ENCODE data around the gene ARSB.
"Not testable (repeated sequence)": the region's sequence is repeated elsewhere in the genome, so short reads cannot be mapped to it uniquely, and the experiment has no call there.

Gene ARSB

GRCh38 chr5:78771260-78772205, 213.6 kb downstream of the ARSB start:
- DNase-seq = no peak

- no peak for DNase-seq
These were observed 216.2 kb downstream of the ARSB start for GRCh38 chr5:78768781-78769380.

- no peak for DNase-seq
These were observed 218.7 kb downstream of the ARSB start for GRCh38 chr5:78766412-78766762.

GRCh38 chr5:78765756-78766411, 219.2 kb downstream of the ARSB start:
- DNase-seq = no peak

- DNase-seq = no peak
These were observed 220.0 kb downstream of the ARSB start for GRCh38 chr5:78765116-78765515.

GRCh38 chr5:78763659-78764189, 221.4 kb downstream of the ARSB start:
- DNase-seq = no peak

GRCh38 chr5:78762743-78763142, 222.4 kb downstream of the ARSB start:
- not testable (repeated sequence) for DNase-seq

GRCh38 chr5:78761840-78762239, 223.3 kb downstream of the ARSB start:
- DNase-seq = no peak

- no peak for DNase-seq
These were observed 224.3 kb downstream of the ARSB start for GRCh38 chr5:78760770-78761169.

- peak; percentile 90 to 91 for DNase-seq
These were observed 224.7 kb downstream of the ARSB start for GRCh38 chr5:78760366-78760765.

- no peak for DNase-seq
These were observed 226.8 kb downstream of the ARSB start for GRCh38 chr5:78758169-78758839.

GRCh38 chr5:78757269-78758053, 227.6 kb downstream of the ARSB start:
- no peak for DNase-seq

GRCh38 chr5:78756858-78757257, 228.3 kb downstream of the ARSB start:
- no peak for DNase-seq

GRCh38 chr5:78755822-78756429, 229.2 kb downstream of the ARSB start:
- DNase-seq = no peak

- DNase-seq = no peak
These were observed 230.5 kb downstream of the ARSB start for GRCh38 chr5:78754655-78755054.

- DNase-seq = no peak
These were observed 232.0 kb downstream of the ARSB start for GRCh38 chr5:78753093-78753531.

- no peak for DNase-seq
These were observed 233.2 kb downstream of the ARSB start for GRCh38 chr5:78751872-78752271.

- no peak for DNase-seq
These were observed 234.8 kb downstream of the ARSB start for GRCh38 chr5:78750281-78750680.

- DNase-seq = no peak
These were observed 237.3 kb downstream of the ARSB start for GRCh38 chr5:78747705-78748359.

GRCh38 chr5:78747055-78747454, 238.1 kb downstream of the ARSB start:
- DNase-seq = no peak
